Measurements from ENCODE around the gene MRPL58. TPM values are rescaled to one million over a fixed set of nuclear protein-coding genes. Genes with fewer than 3 reads are reported as not detected.

The MRPL58 gene
- total RNA-seq, 1 experiment from 2014 or later = 155 TPM

DNA sequence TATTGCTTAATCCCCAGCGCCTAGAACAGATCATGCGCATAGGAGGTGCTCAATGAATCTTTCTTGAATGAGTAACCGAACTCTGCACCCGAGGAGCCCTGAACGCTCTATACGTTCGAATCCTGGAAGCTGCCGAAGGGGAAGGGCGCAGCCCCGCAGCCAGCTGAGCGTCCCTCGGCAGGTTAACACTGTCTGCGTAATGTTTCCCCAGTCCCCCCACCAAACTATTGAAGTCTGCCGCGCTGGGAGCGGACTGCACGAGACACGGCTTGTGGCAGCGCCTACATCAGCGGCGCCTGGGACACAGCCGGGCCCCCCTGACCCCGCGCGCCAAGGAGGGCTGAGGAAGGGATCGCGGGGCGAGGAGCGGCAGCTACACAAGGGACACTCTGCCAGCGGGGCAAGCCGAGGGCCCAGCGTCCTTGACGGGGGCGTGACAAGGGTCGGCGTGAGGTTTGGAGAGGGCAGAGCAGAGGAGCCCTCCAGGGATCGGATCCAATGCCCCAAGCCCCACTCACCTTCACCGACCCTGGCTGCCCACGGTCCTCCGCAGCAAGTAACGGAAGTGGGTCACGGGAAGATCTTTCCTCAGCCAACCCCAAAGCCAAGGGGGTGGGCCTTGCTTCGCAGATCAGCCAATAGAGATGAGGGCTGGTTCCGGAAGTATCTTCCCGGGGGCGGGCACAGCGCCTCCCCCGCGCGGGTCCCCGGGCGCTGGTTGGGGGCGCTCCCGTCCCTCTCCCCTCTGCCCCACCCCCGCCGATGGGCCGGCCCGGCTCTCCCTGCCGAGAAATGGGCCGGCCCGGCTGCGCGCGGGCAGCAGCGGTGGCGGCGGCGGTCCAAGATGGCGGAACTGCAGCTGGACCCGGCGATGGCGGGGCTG lies 34.2 kb downstream of the MRPL58 start, which contains the start of the genes ATP5PD and KCTD2:
TSS of gene ATP5PD (minus strand) at position 563 of the 883 bp plus-strand sequence. CDS start 4,319 bp downstream, outside the sequence.
TSS of gene KCTD2 (plus strand) at position 819 of the 883 bp plus-strand sequence. CDS start at position 845, 26 bp downstream.
- DNase-seq (ENCODE audit: low read depth) = peak; percentile 98

DNA sequence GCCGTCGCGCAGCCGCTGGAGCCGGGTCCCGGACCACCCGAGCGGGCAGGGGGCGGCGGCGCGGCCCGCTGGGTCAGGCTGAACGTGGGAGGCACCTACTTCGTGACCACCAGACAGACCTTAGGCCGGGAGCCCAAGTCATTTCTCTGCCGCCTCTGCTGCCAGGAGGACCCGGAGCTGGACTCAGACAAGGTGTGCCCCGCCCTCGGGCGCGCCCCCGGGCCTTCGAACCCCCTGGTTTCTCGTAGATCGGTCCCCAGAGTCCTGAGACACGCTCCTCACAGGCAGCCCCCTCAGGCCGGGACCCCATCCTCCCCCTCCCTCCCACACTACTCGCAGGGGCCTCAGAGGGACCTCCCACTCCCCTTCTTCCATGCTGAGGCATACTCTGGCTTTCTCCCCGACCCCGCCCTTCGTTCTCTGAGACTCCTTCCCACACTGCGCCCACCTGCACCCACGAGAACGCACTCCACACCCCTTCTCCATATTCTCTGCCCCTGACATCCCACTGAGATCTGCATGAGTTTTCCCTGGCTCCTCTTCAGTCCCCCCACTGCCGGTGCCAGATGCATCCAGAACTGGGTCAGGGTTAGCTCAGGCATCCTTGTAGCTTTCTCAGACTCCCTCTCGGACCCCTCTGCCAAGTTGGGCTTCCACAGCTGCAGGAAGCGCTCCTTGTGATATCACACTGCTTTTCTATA lies 35.1 kb downstream of the MRPL58 start:
- DNase-seq (ENCODE audit: low read depth) = peak; percentile 21

DNA sequence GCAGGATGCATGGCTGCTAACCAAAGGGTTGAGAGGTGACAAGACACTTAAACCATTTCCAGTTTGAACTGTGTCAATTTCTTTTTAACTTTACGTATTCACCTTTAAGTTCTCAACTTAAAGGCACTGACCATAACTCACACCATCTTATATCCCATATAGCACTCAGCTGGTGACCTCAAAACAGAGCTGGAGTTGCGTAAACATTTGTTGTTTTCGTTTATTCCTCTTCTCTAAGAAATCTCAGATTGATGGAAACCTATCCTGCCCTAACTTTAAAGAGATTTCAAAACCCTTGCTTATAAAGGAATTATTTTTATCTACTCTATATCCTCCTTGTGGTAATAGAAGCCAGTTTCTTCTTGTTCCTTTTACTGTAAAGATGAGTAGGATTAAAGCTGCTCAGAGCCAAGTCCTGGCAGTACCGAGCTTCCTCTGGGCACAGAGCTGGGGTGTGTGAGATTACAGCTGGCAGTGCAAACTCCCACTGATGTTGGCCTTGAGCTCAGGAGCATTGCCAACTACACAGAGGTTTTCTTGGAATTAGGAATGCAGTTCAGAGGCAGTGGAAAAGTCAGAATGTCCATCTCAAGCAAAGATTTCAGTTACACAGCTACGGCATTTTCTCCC lies 35.9 kb downstream of the MRPL58 start:
- DNase-seq (ENCODE audit: low read depth) = no peak

DNA sequence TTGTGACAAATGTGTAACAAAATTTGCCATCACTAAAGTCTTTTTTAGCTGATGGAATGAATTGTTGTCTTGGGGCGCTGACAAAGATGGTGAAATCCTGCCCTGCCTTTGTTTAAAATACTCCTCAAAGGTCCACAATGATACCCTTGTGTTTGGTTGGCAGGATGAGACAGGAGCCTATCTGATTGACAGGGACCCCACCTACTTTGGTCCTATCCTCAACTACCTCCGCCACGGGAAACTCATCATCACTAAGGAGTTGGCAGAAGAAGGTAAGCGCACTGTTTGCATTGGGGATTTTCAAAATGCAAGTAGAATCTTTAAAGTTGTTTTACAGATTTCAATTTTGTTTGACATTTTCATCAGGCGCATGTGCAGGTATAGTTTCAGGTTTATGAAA lies 36.6 kb downstream of the MRPL58 start:
- no peak for DNase-seq (ENCODE audit: low read depth)

DNA sequence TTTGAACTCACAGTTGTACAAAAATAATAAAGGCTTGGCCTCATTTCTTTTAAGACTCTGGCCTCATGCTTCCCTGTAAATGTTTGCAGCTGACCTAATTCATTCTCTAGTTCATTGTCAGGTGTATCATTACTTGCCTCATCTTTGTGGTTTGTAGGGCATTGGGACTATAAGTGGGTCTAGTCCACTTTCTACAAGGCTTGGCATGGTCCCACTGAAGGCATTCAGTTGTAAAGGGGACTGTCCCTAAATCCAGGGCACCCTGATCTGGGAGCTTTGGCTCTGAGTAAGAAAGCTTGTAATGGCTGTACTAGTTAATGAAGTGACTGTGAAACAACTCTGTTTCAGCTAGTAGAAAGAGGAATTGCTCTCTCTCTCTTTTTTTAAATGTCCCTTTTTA lies 37.2 kb downstream of the MRPL58 start:
- DNase-seq (ENCODE audit: low read depth) = no peak

DNA sequence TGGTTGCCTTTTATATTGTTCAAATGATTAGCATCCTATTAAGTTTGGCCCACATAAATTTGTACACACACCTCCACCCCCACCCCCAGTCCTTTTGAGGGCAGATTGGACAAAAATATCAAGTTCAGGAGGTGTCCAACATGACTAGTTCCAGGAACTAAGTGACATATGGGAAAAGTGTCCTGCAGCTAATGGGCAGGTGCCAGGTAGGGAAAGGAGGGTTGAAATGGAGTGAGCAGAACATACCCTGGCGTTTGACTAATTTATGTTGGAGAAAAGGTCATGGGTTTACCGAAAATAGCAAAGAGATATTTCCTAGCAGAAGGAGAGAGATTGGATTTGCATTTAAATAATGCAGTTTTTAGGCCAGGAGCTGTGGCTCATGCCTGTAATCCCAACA lies 39.5 kb downstream of the MRPL58 start:
- DNase-seq (ENCODE audit: low read depth) = no peak

DNA sequence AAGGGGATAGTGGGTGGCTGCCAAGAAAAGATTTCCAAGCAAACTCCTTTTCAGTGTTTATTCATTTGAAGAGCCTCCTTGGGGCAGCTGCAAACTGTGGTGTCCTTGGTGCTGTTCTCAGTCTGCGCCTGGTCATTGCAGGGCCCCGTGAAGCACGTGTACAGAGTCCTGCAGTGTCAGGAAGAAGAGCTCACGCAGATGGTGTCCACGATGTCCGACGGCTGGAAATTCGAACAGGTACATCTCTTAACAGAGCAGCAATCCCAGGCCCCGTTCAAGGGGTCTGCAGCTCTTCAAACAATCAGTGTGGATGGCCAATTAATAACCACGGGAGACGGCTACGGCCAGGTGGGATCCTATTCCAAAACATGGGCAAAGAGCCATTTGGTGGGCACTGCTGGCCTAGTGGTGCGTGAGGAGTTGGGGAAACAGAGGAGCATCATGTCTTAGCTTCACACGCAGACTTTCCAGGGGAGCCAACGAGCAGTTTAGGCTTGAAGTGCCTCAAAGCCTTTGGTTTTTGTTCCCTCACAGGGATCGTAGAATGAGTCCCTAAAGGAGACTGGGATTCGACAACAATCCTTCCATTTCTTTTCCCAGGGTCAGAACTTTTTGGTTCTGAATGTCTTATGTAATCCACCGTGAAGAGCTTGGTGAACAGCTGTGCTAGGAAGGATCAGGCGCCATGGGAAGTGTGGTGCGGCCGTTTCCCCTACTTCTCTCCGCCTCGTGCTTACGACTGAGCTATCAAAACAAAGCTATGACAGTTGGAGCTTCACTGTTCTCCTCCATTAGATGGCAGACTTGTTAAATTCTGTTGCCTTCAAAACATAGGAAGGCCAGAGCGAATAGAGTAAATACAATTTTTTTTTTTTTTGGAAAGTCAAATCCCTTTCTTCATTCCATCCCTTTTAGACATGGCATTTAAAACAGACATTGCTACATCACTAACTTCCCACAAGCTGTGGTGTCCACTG lies 47.2 kb downstream of the MRPL58 start:
- DNase-seq (ENCODE audit: low read depth) = no peak

DNA sequence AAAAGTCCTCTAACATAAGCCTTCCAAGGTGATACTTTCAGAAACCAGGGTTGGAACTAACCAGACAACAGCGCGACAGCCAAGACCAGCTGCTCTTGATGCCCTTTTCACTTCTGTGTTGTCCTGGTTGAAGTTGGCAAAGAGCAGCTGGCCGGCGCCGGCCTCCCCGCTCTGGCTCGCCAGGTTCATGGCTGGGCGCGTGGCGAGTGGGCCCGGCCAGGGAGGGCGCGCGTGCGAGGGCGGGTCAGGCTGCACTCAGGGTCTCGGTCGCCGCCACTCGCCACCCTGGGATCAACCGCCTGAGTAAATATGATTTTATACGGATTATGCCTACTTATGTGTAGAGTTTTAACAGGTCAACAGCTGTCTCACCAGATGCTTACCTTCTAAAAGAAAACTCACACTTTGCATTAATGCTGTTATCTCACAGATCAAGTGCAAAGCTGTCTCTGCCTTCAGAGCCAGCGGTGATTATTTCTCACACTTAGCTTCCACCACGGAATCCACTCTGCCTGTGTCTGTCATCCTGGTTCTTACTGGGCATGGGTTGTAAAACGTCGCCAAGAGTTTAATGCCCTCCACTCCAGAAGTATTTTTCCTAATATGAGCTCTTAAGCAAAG lies 48.1 kb downstream of the MRPL58 start:
- DNase-seq (ENCODE audit: low read depth) = no peak

DNA sequence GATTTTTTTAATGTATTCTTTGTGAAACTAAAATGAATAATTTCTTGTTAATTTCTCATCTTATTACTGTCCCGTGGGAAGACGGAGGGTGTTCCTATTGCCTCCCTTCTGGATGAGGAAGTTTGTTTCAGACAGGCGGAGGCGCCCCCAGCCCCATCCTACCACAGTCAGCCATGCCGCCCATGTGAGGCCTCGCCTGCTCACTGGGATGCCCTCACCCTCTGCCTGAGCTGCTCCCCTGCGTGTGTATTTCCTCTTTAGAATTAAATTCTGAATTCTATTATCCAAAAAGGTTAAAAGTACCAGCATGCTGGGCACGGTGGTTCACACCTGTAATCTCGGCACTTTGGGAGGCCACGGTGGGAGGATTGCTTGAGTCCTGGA lies 48.6 kb downstream of the MRPL58 start:
- no peak for DNase-seq (ENCODE audit: low read depth)

DNA sequence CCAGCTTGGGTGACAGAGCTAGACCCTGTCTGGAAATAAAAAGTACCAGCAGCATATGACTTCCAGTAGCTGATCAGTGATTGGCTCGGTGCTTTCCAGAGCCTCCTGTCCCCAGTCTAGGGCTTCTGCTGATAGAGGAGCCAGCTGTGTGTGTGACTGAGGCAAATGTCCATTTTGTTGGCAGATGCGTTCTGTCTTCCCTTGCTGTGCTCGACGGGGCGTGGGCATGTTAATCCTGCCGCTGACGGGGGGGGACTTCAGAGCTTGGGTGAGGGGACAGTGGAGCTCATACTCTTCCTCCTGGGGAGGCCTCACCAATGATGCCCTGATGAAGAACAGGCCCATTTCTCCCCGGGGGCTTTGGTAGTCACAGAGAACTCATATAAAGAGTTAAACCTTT lies 49.1 kb downstream of the MRPL58 start:
- DNase-seq (ENCODE audit: low read depth) = no peak

DNA sequence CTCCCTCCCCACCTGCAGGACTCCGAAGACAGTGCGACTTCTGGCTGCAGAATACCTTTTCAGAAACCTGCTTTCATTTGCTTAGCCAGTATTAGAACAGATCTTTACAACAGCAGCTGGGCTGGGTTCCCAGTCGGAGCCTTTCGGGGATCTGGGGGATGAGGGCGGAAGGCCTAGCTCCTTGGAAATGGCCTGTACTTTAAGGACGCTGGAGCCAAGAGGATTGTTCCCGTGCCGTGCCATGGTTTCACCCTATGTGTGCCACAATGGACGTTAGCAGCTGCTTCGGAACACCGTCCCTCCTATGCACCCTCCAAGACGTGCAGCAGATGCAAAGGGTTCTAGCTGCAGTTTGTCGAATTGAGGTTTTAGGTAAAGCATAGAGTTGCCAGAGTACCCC lies 50.7 kb downstream of the MRPL58 start:
- DNase-seq (ENCODE audit: low read depth) = no peak

DNA sequence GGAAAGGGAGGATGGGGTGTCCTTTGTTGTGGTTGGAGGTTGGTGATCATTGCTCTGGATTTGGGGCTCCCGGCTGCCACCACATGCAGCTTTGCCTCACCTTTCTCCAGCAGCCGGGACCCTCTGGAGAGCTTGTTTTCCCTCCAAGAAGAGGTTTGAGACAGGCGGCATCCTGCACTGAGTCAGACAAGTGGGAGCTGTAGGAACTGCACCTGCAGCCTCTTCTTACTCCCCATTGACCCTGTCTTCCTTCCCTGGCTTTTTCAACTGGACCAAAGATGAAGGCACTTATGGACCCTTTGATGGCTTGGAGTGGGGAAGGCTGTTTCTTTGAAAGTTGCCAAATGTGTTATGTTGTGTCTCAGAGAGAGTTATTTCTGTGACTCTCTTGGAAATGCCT lies 51.2 kb downstream of the MRPL58 start:
- no peak for DNase-seq (ENCODE audit: low read depth)

DNA sequence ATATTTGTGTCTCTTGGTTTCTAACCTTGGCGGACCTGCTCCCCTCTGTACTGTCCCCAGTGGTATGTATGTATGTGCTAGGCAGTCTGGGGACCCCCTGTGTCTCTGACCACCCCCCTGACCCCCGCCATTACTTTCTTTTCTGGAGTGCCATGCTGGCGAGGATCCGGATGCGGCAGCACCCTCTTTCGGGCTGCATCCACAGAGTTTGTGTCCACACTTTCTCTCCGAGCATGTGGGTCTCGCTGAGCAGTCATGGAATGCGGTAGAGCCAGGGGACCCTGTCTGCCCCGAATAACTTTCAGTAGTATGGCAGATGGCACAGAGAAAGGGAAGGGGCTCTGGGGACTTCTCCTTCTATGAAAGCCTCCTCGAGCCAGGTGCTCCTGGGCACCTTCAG lies 51.6 kb downstream of the MRPL58 start:
- no peak for DNase-seq (ENCODE audit: low read depth)

DNA sequence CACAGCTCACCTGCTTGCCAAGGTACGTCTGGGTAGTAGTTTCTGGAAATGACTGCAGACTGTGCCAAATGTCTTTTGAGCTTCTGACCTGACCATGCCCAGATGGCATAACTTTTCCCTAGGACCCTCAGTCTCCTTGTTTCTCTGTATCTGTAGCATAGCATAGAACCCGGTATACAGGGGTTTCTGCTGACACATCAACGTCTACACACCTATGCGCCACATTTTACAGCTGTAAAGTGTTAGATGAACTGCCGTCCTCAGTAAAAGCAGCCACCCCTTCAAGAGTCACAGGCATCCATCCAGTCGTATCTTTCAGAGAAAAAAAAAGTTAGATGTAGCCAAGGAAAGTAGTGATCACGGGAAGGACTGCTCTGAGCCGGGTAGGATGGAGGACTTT lies 52.0 kb downstream of the MRPL58 start:
- no peak for DNase-seq (ENCODE audit: low read depth)

DNA sequence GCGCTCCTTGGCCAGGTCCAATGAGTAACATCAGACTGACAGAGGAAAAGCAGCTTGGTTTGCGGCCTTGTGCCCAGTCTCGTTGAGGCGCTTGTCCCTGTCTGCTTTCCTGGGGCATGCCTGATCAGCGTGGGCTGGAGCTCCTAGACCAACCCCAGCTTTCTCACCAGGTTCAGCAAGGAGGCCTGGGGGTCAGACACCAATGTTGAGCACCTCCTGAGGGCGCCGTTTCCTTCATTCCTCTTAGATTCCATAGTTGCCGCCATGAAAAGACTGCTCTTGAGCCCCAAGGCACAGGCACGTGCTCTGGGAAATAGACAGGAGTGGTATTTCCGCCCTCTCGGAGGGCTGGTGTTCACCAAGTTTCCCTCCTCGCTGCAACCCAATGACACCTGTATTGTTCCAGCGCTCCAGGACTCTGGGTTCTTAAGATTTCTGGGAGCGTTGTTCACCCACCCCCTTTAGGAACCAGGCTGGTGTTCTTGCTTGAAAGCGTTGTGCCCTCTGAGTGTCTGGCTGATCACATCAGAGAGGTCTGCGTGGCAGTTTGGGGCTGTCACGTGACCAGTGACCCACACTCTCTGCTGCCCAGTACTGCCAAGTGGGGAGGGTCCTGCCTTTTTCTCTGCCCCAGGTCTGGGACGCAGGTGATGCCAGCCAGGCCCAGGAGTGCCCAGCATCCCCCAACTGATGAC lies 52.5 kb downstream of the MRPL58 start:
- no peak for DNase-seq (ENCODE audit: low read depth)

DNA sequence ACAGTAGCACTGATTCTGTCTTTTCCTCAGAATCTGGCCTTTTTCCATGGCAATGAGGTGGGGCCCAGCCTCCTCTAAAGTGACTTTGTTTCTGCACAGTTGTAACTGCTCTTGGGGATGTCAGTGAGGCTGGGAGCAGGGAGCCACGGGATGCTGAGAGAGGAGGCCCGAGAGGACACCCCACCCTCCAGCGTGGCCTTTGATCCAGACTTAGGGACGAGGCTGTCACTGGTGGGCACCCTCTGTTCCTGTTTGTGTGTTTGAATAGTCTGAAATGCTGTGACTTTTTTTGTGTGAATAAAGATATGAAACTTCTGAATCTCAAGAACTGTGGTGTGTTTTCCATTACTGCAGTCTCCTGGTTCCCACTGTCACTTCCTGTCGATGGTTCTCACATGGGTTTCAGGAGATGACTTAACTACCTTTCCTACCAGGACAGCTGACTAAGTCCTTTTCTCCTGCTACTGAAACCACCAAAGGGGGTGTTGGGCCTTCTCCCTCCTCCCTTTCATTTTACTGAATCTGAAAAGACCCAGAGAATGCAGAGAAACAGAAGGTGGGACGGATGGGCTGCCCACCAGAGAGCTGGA lies 53.2 kb downstream of the MRPL58 start:
- no peak for DNase-seq (ENCODE audit: low read depth)

DNA sequence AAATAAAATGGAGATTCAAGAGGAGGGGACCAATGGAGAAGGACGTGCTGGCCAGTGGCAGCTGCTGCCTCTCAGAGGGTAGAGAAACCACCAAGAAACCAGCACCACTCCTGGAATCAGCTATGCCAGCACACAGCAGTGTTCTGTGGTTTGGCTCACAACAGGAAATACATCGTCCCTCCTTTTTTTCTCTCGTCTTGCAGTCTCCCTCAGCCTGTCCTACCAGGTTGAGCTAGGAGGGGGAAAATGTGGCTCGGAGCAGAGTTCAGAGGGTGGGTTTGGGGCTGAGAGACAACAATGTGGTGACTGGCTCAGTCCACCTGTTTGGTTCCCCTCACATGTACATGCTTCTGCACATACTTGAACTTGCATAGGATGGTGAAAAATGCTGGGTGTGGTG lies 55.4 kb downstream of the MRPL58 start:
- no peak for DNase-seq (ENCODE audit: low read depth)

DNA sequence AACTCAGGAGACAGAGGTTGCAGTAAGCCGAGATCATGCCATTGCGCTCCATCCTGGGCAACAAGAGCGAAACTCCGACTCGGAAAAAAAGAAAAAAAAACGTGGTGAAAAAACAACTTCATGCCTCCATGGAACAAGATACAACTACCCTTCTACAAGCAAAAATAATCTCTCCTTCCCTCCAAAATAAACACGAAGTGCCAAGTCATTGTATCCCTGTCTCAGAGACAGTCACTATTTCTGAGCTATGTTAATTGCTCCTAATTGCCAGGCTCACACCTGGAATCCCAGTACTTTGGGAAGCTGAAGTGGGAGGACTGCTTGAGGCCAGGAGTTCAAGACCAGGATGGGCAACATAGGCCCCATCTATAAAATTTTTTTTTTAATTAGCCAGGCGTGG lies 56.3 kb downstream of the MRPL58 start:
- DNase-seq (ENCODE audit: low read depth) = no peak

DNA sequence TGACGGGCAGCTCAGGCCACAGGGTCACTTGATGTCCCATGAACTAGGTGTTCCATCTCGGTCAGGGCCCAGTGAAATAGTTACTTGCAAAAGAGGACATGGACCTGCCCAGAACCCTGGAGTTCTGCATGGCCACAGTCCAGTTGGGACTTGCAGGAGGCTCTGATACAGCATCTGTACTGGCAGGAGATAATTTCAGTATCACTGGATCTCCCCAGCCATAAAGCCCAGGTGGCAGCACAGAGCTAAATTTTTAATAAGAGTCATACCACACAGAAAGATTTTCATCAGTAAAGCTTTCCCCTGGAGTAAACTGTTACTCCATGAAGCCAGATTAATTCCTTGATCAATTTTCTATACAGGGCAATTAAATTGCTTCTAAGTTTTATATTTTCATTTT lies 57.3 kb downstream of the MRPL58 start:
- no peak for DNase-seq (ENCODE audit: low read depth)

All from Daoy (cell line).